IMR-90 (cell line): ENCODE measurements around the gene SIPA1L3. TPM values are rescaled to one million over a fixed set of nuclear protein-coding genes. Genes with fewer than 3 reads are reported as not detected.

Source experiments
- ATAC-seq: fragments of 200-7000 bp; cut with Tn5 transposase; 2 replicates; pipeline ENCODE4 v1.9.1; 2020; ENCODE audit warnings: low read depth, mild to moderate bottlenecking, moderate library complexity
- BruUV-seq: library from RNA; stranded (reverse); fragments of 400-500 nt; replicated peaks from 2 replicates; lab custom pipeline; 2021; lab: Mats Ljungman, UMichigan
- CTCF ChIA-PET: fragments of 300-600 bp; formaldehyde crosslinking; extraction: SDS; loops from one replicate; lab custom pipeline; 2021; ENCODE audit warnings: antibody characterized with exemption; lab: Yijun Ruan, JAX
- POLR2A ChIA-PET: fragments of 300-600 bp; sonication (Branson Sonifier 250); formaldehyde crosslinking; loops from one replicate; lab custom pipeline; 2022; ENCODE audit warnings: antibody characterized with exemption; ENCODE audit not compliant: unreplicated experiment; lab: Charles Lee
- DNase-seq: peaks from one replicate; pipeline ENCODE4 v3.0.0; 2013
- H2AFZ ChIP-seq: replicated peaks from 2 replicates; pipeline ENCODE3; 2013; ENCODE audit warnings: low read length, mild to moderate bottlenecking; ENCODE audit not compliant: poor library complexity
- H2AK5ac ChIP-seq: 2 replicates; pipeline ENCODE4 v1.6.1; 2013; ENCODE audit warnings: low read depth, low read length, inconsistent platforms
- H2AK9ac ChIP-seq: replicated peaks from 2 replicates; pipeline ENCODE3; 2013; ENCODE audit warnings: mild to moderate bottlenecking, low read depth, low read length, moderate library complexity; ENCODE audit not compliant: poor library complexity
- H2BK120ac ChIP-seq: 2 replicates; pipeline ENCODE4 v1.6.1; 2013; ENCODE audit warnings: low read depth, low read length, inconsistent platforms
- H2BK15ac ChIP-seq: 3 replicates; pipeline ENCODE4 v1.6.1; 2013; ENCODE audit warnings: low read depth, low read length, inconsistent platforms
- H2BK20ac ChIP-seq: 2 replicates; pipeline ENCODE4 v1.6.1; 2013; ENCODE audit warnings: low read depth, mild to moderate bottlenecking, inconsistent platforms, low read length, moderate library complexity
- H2BK5ac ChIP-seq: 2 replicates; pipeline ENCODE4 v1.6.1; 2013; ENCODE audit warnings: mild to moderate bottlenecking, low read depth, low read length, inconsistent platforms; ENCODE audit not compliant: poor library complexity, severe bottlenecking
- H3K14ac ChIP-seq: replicated peaks from 2 replicates; pipeline ENCODE4 v1.6.1; 2013; ENCODE audit warnings: low read depth, low read length, inconsistent platforms
- H3K18ac ChIP-seq: 2 replicates; pipeline ENCODE4 v1.6.1; 2013; ENCODE audit warnings: low read depth, low read length, control low read depth
- H3K23ac ChIP-seq: 2 replicates; pipeline ENCODE4 v1.6.1; 2013; ENCODE audit warnings: low read depth, low read length, inconsistent platforms
- H3K27ac ChIP-seq: 2 replicates; pipeline ENCODE4 v1.5.1; 2013; ENCODE audit warnings: mild to moderate bottlenecking, control low read depth, low read length; ENCODE audit not compliant: insufficient read depth
- H3K27me3 ChIP-seq: 2 replicates; pipeline ENCODE4 v1.6.1; 2013; ENCODE audit warnings: low read length; ENCODE audit not compliant: control insufficient read depth, insufficient read depth
- H3K36me3 ChIP-seq: 2 replicates; pipeline ENCODE4 v1.6.1; 2013; ENCODE audit warnings: low read length, mixed read lengths; ENCODE audit not compliant: control insufficient read depth, insufficient read depth
- H3K4ac ChIP-seq: 2 replicates; pipeline ENCODE4 v1.6.1; 2013; ENCODE audit warnings: low read depth, low read length, inconsistent platforms
- H3K4me1 ChIP-seq: 2 replicates; pipeline ENCODE4 v1.6.1; 2013; ENCODE audit warnings: low read length, mixed read lengths; ENCODE audit not compliant: control insufficient read depth, insufficient read depth
- H3K4me2 ChIP-seq: 2 replicates; pipeline ENCODE4 v1.6.1; 2013; ENCODE audit warnings: low read depth, mild to moderate bottlenecking, control low read depth, low read length, moderate library complexity
- H3K4me3 ChIP-seq: 2 replicates; pipeline ENCODE4 v1.5.1; 2013; ENCODE audit warnings: low read depth, mild to moderate bottlenecking, control low read depth, low read length, moderate library complexity; ENCODE audit not compliant: insufficient read depth
- H3K56ac ChIP-seq: 2 replicates; pipeline ENCODE4 v1.6.1; 2013; ENCODE audit warnings: low read length, inconsistent platforms; ENCODE audit not compliant: insufficient read depth; ENCODE audit errors: extremely low read depth
- H3K79me1 ChIP-seq, 2 experiments: 2 replicates each; pipeline ENCODE4 v1.6.1; 2013; ENCODE audit warnings: low read length in 2 of 2, inconsistent platforms in 1 of 2, low read depth in 1 of 2
- H3K9ac ChIP-seq: 2 replicates; pipeline ENCODE4 v1.6.1; 2013; ENCODE audit warnings: low read depth, low read length, control low read depth
- H3K9me1 ChIP-seq: 2 replicates; pipeline ENCODE4 v1.6.1; 2013; ENCODE audit warnings: low read length, inconsistent platforms; ENCODE audit not compliant: insufficient read depth
- H3K9me3 ChIP-seq: 2 replicates; pipeline ENCODE4 v1.6.1; 2013; ENCODE audit warnings: low read length; ENCODE audit not compliant: control insufficient read depth, insufficient read depth
- H4K20me1 ChIP-seq: 2 replicates; pipeline ENCODE4 v1.6.1; 2013; ENCODE audit warnings: low read length, inconsistent platforms; ENCODE audit not compliant: insufficient read depth
- H4K5ac ChIP-seq: 2 replicates; pipeline ENCODE4 v1.6.1; 2013; ENCODE audit warnings: mild to moderate bottlenecking, low read depth, low read length, control low read depth
- H4K8ac ChIP-seq, 2 experiments: 2 replicates each; pipeline ENCODE4 v1.6.1; 2013; ENCODE audit warnings: low read depth in 2 of 2, low read length in 2 of 2, control low read depth in 1 of 2, inconsistent platforms in 1 of 2
- H4K91ac ChIP-seq: 2 replicates; pipeline ENCODE4 v1.6.1; 2013; ENCODE audit warnings: low read depth, low read length, inconsistent platforms; ENCODE audit not compliant: insufficient read depth
- BHLHE40 ChIP-seq: fragments of 150-350 bp; IDR thresholded peaks from 2 replicates; pipeline ENCODE4 v1.6.1; 2016; ENCODE audit warnings: mild to moderate bottlenecking, low read depth, low read length
- CEBPB ChIP-seq: IDR thresholded peaks from 2 replicates; pipeline ENCODE4 v1.6.1; 2012; ENCODE audit warnings: low read depth, low read length, improper control_type of control experiment
- CHD1 ChIP-seq: IDR thresholded peaks from 2 replicates; pipeline ENCODE4 v1.6.1; 2012; ENCODE audit warnings: low read depth, low read length, improper control_type of control experiment
- ELK1 ChIP-seq: fragments of 150-350 bp; IDR thresholded peaks from 2 replicates; pipeline ENCODE4 v1.6.1; 2016; ENCODE audit warnings: low read depth, mild to moderate bottlenecking, low read length, moderate library complexity, borderline replicate concordance
- FOS ChIP-seq: fragments of 150-350 bp; IDR thresholded peaks from 2 replicates; pipeline ENCODE4 v1.6.1; 2016; ENCODE audit warnings: low read depth, low read length
- MAFK ChIP-seq: IDR thresholded peaks from 2 replicates; pipeline ENCODE4 v1.6.1; 2012; ENCODE audit warnings: low read depth, low read length, improper control_type of control experiment
- NFE2L2 ChIP-seq: fragments of 150-350 bp; IDR thresholded peaks from 2 replicates; pipeline ENCODE4 v1.6.1; 2016; ENCODE audit warnings: low read depth, mild to moderate bottlenecking, low read length
- POLR2A ChIP-seq: IDR thresholded peaks from 2 replicates; pipeline ENCODE4 v1.6.1; 2012; ENCODE audit warnings: mild to moderate bottlenecking, low read depth, low read length
- RAD21 ChIP-seq: IDR thresholded peaks from 2 replicates; pipeline ENCODE4 v1.6.1; 2012; ENCODE audit warnings: low read length, improper control_type of control experiment
- RFX5 ChIP-seq: IDR thresholded peaks from 2 replicates; pipeline ENCODE4 v1.8.0; 2012; ENCODE audit warnings: low read depth, mild to moderate bottlenecking, low read length, moderate library complexity
- SMC3 ChIP-seq: fragments of 150-350 bp; IDR thresholded peaks from 2 replicates; pipeline ENCODE4 v1.6.1; 2016; ENCODE audit warnings: low read depth, mild to moderate bottlenecking, antibody characterized with exemption, low read length, moderate library complexity
- USF2 ChIP-seq: fragments of 150-350 bp; IDR thresholded peaks from 2 replicates; pipeline ENCODE4 v1.6.1; 2017; ENCODE audit warnings: mild to moderate bottlenecking, antibody characterized with exemption, low read length, low read depth
- WGBS, 2 experiments: methylation state at CpG; one replicate each; pipeline versions ENCODE4 v1.1.5 to v1.1.7; 2013; ENCODE audit warnings: missing lambda C conversion rate in 2 of 2; ENCODE audit not compliant: insufficient read length in 1 of 2; ENCODE audit errors: extremely low coverage in 2 of 2; 5-methylcytosine and 5-hydroxymethylcytosine counted together
- dilution Hi-C: fragments of 300-500 bp; cut with HindIII; formaldehyde crosslinking; loops from one replicate; pipeline ENCODE4 v1.14.3; 2018; ENCODE audit warnings: low sequenced_read_pairs; ENCODE audit not compliant: unreplicated experiment
- in situ Hi-C: fragments of 300-500 bp; cut with MboI; formaldehyde crosslinking; loops from 3 replicates; pipeline ENCODE4 v1.14.3; 2019; ENCODE audit warnings: low sequenced_read_pairs, inconsistent platforms, mixed read lengths
- intact Hi-C: fragments of 100-400 bp; cut with micrococcal nuclease; formaldehyde crosslinking; loops from 2 replicates; pipeline ENCODE4 v1.10.0; 2022
- polyA plus RNA-seq, 3 experiments: library from polyadenylated mRNA; depleted of rRNA; stranded (reverse); fragments of >200 nt; gene quantifications; 2 replicates each; pipeline ENCODE4 v1.2.3, GENCODE V29; 2012; ENCODE audit warnings: low replicate concordance in 1 of 3
- total RNA-seq: library from RNA; depleted of rRNA; stranded (reverse); fragments of >200 nt; gene quantifications from 2 replicates; pipeline ENCODE4 v1.2.3, GENCODE V29; 2012
- TF ChIP-seq, protein P1 (sequence below): conservative IDR thresholded peaks from 2 replicates; pipeline ENCODE4 v1.5.1; 2012; ENCODE audit warnings: mild to moderate bottlenecking, low read depth, low read length, improper control_type of control experiment

SIPA1L3 gene
- total and polyA plus RNA-seq, 2 of the 4 experiments (the other 2 are of a cell fraction) = 4.1 to 9.4 TPM

GRCh38 chr19:37931881-37932655, 25.1 kb downstream of the SIPA1L3 start:
- Histone ChIP-seq H3K9me1 (peaks cover 8% of the 10 kb centered on the region), H3K27me3 (no peaks in the 10 kb centered on the region), H2AK5ac (peak overlapping the region; percentile 88; the same call in 1 of the 2 replicates), H3K9ac (no peak overlapping the region), H4K8ac (peak overlapping the region; percentile 46 to 47; a peak in 3 of 4 replicates), H3K9me3 (peaks cover 12% of the 10 kb centered on the region), H3K4me2 (peak overlapping the region; percentile 68), H2BK5ac (peak overlapping the region; percentile 53), H2BK120ac (peak overlapping the region; percentile 87), H3K79me1 (peaks cover 50 to 94% of the 10 kb centered on the region in 2 experiments), H4K91ac (peak overlapping the region; percentile 64), H3K56ac (peak overlapping the region; percentile 52; the same call in 1 of the 2 replicates), H2AFZ (peak overlapping the region; percentile 91), H3K23ac (peak overlapping the region; percentile 90), H3K18ac (no peak overlapping the region; the same call in 1 of the 2 replicates), H3K4me3 (no peak overlapping the region), H4K20me1 (peaks cover 35% of the 10 kb centered on the region), H3K14ac (peak overlapping the region; percentile 83), H3K27ac (peak overlapping the region; percentile 50), H3K36me3 (peaks cover 1% of the 10 kb centered on the region; the same call in 1 of the 2 replicates), H2BK20ac (peak overlapping the region; percentile 38; the same call in 1 of the 2 replicates), H3K4ac (peak overlapping the region; percentile 86), H2BK15ac (peak overlapping the region; percentile 78; the same call in 1 of the 3 replicates), H4K5ac (no peak overlapping the region), H2AK9ac (peak overlapping the region; percentile 86), H3K4me1 (peaks cover 11% of the 10 kb centered on the region)
- POLR2A ChIA-PET = interaction anchor here (0.6 to 1.3 kb wide), 2 partner anchors 71 to 73 kb away, joined by 3 to 4 read pairs; no protein-coding TSS in a partner anchor
- DNase-seq (peak; percentile 78), ATAC-seq (peak; percentile 84)
- CTCF ChIA-PET = interaction anchor here (0.6 to 0.8 kb wide), 4 partner anchors 22 to 278 kb away, joined by 3 to 6 read pairs (median 3); no protein-coding TSS in a partner anchor
- no TSS peak for BruUV-seq
- intact Hi-C loops (loop anchor here (2.0 kb wide), 1 partner anchor 25 kb away; the partner anchor contains the start of genes SIPA1L3 and WDR87), dilution Hi-C loops (no loop called here), in situ Hi-C loops (no loop called here)
- WGBS, 2 experiments = 5% methylated on average over 6 of the region's 30 CpGs; no CpG with 5 or more reads in 1 of the 2 experiments
- TF ChIP-seq CEBPB (no peak), ELK1 (no peak), BHLHE40 (peak; percentile 20; the same call in 1 of the 2 replicates), POLR2A (no peak; the same call in 1 of the 2 replicates), RAD21 (no peak; the same call in 1 of the 2 replicates), RFX5 (no peak), FOS (peak; percentile 22; the same call in 1 of the 2 replicates), NFE2L2 (no peak), SMC3 (no peak), USF2 (peak; percentile 74), CHD1 (no peak), MAFK (no peak)
- TF ChIP-seq, protein P1, sequence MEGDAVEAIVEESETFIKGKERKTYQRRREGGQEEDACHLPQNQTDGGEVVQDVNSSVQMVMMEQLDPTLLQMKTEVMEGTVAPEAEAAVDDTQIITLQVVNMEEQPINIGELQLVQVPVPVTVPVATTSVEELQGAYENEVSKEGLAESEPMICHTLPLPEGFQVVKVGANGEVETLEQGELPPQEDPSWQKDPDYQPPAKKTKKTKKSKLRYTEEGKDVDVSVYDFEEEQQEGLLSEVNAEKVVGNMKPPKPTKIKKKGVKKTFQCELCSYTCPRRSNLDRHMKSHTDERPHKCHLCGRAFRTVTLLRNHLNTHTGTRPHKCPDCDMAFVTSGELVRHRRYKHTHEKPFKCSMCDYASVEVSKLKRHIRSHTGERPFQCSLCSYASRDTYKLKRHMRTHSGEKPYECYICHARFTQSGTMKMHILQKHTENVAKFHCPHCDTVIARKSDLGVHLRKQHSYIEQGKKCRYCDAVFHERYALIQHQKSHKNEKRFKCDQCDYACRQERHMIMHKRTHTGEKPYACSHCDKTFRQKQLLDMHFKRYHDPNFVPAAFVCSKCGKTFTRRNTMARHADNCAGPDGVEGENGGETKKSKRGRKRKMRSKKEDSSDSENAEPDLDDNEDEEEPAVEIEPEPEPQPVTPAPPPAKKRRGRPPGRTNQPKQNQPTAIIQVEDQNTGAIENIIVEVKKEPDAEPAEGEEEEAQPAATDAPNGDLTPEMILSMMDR = 0 out of 2 replicates have a peak, but pooled peaks have one; percentile 9
